ENCODE measurements around the gene GRAMD2B.
"Not testable (repeated sequence)": the region's sequence is repeated elsewhere in the genome, so short reads cannot be mapped to it uniquely, and the experiment has no call there.

GRAMD2B gene

DNA sequence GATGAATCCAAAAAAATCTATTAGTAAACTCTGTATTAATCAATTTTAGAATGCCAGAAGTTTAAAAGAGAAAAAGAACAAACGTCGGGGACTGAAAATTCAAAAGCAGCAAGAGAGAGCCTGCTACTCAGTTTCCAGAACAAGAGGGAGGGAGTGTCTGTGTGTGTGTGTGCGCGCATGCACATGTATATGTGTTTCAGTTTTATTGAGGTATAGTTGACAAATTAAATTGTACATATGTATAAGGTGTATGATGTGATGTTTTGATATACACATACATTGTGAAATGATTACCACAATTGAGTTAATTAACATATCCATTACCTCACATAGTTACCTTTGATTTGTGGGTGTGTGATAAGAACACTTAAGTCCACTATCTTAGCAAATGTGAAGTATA is 27.6 kb upstream of the GRAMD2B start:
- DNase-seq (no peak), ATAC-seq (replicated peaks) (no peak)
- Mint-ChIP-seq H3K36me3 (no peaks in the 10 kb centered on the region), H3K27ac (no peak overlapping the region), H3K9me3 (peaks cover 11 to 12% of the 10 kb centered on the region in 2 donors), H3K4me1 (no peaks in the 10 kb centered on the region), H3K27me3 (peaks cover 15 to 32% of the 10 kb centered on the region in 2 donors), H3K4me3 (no peak overlapping the region)

DNA sequence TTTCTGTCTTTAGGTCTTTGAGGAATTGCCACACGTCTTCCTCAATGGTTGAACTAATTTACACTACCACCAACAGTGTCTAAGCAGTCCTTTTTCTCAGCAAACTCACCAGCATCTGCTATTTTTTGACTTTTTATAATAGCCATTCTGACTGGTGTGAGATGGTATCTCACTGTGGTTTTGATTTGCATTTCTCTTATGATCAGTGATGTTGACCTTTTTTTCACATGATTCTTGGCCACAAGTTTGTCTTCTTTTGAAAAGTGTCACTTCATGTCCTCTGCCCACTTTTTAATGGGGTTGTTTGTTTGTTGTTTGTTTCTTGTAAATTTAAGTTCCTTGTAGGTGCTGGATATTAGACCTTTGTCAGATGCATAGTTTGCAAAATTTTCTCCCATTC is 26.5 kb upstream of the GRAMD2B start:
- ATAC-seq (replicated peaks); H3K36me3 Mint-ChIP-seq; H3K4me1 Mint-ChIP-seq; H3K27ac Mint-ChIP-seq; H3K4me3 Mint-ChIP-seq; DNase-seq: not testable (repeated sequence)
- peaks cover 15 to 32% of the 10 kb centered on the region in 2 donors for H3K27me3 Mint-ChIP-seq
- peaks cover 17 to 20% of the 10 kb centered on the region in 2 donors for H3K9me3 Mint-ChIP-seq

DNA sequence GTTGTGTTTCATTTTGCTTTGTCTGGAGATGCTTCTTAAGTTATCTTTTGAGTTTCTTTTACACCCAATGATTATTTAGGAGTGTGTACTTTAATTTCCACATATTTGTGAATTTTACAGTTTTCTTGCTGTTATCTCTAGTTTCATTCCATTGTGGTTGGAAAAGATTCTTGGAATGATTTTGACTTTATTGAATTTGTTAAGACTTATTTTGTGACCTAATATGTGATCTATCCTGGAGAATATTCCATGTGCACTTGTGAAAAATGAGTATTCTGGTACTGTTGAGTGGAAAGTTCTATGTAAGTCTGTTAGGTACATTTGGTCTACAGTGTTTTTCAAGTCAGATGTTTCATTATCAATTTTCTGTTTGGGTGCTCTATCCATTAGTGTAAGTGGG is 24.4 kb upstream of the GRAMD2B start:
- no peak overlapping the region for H3K4me3 Mint-ChIP-seq

DNA sequence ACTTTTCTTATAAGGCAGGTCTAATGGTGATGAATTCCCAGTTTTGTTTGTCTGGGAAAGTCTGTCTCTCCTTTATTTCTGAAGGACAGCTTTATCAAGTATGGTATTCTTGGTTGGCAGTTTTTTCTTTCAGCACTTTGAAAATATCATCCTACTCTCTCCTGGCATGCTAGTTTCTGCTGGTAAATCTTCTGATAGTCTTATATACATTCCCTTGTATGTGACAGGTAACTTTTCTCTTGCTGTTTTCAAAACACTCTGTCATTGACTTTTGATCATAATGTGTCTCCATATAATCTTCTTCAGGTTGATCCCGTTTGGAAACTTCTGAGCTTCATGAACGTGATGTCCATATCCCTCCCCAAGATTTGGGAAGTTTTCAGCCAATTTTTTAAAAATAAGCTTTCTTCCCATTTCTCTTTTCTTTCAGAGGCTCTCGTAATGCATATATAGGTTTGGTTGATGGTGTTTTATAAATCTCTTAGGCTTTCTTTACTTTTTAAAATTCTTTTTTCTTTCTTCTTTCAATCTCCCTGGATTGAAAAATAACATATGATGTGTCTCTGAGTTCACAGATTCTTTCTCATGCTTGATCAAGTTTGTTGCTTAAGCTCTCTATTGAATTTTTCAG is 22.5 kb upstream of the GRAMD2B start:
- ATAC-seq (replicated peaks), result no peak
- no peaks in the 10 kb centered on the region for H3K4me1 Mint-ChIP-seq
- DNase-seq, result no peak
- H3K27ac Mint-ChIP-seq, result no peak overlapping the region
- peaks cover 23 to 40% of the 10 kb centered on the region in 2 donors for H3K27me3 Mint-ChIP-seq
- no peak overlapping the region for H3K4me3 Mint-ChIP-seq
- H3K36me3 Mint-ChIP-seq, result no peaks in the 10 kb centered on the region
- peaks cover 19 to 20% of the 10 kb centered on the region in 2 donors for H3K9me3 Mint-ChIP-seq

More for the DNA sequence above, 24.4 kb upstream of the GRAMD2B start:
- ATAC-seq (replicated peaks) (no peak), DNase-seq (no peak)
- Mint-ChIP-seq H3K36me3 (no peaks in the 10 kb centered on the region), H3K9me3 (peaks cover 19 to 20% of the 10 kb centered on the region in 2 donors), H3K27ac (no peak overlapping the region), H3K27me3 (peaks cover 15 to 23% of the 10 kb centered on the region in 2 donors), H3K4me1 (no peaks in the 10 kb centered on the region)

DNA sequence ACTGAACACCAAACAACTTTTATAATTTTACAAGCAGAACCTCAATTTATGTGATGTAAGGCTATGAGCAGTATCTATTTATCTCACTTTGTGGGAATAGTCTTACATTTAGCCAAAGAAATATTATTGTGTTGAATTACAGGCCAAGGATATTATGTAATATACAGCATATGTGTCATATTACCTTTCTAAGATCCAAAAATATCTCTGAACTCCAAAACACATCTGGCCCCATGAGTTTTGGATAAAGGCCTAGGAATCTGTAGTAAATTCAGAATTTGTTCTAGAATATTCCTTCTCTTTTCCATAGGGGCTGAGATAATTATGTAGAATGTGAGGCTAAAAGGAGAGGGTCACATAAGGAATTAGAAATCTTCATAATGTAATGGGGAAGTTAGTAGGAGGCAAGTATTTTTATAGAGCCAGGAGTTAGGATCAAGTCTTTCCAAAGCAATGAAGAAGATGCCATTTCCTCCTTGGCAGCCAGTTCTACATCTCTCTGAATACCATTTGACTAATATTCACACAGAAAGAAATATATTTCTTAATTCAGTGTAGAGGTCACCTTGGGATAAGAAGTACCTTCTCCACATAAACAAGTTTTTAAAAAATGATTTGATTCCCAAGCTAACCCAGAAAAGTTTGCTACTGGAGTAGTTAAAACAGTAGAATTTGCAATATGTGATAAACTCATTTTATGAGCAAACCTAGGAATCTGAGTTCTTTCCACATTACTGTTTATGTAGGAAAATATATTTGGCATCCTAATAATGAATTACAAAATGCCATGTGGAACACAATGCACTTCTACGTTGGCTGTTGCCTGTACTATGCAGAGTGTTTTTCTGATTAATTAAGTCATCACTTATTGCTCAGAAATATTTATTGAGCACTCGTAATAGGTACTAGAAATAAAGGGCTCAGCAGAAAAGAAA is 20.3 kb upstream of the GRAMD2B start:
- H3K4me3 Mint-ChIP-seq, result no peak overlapping the region
- H3K27ac Mint-ChIP-seq, result no peak overlapping the region
- ATAC-seq (replicated peaks), result no peak
- peaks cover 23 to 41% of the 10 kb centered on the region in 2 donors for H3K27me3 Mint-ChIP-seq
- no peak for DNase-seq
- H3K9me3 Mint-ChIP-seq, result peaks cover 19 to 20% of the 10 kb centered on the region in 2 donors
- H3K4me1 Mint-ChIP-seq, result no peaks in the 10 kb centered on the region
- no peaks in the 10 kb centered on the region for H3K36me3 Mint-ChIP-seq

DNA sequence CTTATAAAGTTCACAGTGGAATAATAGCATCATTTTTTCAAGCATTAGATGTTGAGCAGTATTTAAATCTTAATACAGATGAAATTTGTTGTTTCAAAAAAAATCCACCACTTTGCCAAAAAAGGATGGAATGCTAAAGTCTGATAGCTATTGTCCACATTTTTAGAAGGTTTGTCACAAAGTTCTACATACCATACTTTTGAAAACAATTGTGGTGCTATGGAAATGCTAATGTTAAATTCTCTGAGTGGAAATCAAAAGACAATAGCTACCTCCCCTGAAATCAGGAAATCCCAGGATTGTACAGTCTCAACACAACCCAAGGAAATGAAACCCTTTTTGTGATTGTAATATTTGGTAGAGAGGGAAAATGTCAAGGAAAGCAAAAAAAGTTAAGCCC is 19.3 kb upstream of the GRAMD2B start:
- Mint-ChIP-seq H3K36me3 (no peaks in the 10 kb centered on the region), H3K27ac (no peak overlapping the region), H3K27me3 (peaks cover 13 to 37% of the 10 kb centered on the region in 2 donors), H3K4me3 (no peak overlapping the region), H3K4me1 (no peaks in the 10 kb centered on the region), H3K9me3 (peaks cover 17 to 20% of the 10 kb centered on the region in 2 donors)
- no peak for ATAC-seq (replicated peaks)
- no peak for DNase-seq

DNA sequence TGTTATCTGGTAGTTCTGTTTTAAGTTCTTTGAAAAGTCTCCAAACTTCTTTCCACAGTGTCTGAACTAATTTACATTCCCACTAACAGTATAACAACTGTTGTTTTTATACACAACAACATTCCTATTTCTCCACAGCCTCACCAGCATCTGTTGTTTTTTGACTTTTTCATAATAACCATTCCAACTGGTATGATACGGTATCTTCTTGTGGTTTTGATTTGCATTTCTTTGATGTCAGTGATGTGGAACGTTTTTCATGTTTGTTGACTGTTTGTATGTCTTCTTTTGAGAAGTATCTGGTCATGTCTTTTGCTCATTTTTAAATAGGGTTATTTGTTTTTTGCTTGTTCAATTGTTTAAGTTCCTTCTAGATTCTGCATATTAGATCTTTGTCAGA is 12.6 kb upstream of the GRAMD2B start:
- DNase-seq, result no peak
- Mint-ChIP-seq H3K4me1 (peaks cover 0 to 3% of the 10 kb centered on the region in 2 donors), H3K27ac (no peak overlapping the region), H3K4me3 (no peak overlapping the region), H3K27me3 (peaks cover 32 to 54% of the 10 kb centered on the region in 2 donors), H3K36me3 (no peaks in the 10 kb centered on the region), H3K9me3 (peaks cover 11 to 12% of the 10 kb centered on the region in 2 donors)
- ATAC-seq (replicated peaks), result no peak

DNA sequence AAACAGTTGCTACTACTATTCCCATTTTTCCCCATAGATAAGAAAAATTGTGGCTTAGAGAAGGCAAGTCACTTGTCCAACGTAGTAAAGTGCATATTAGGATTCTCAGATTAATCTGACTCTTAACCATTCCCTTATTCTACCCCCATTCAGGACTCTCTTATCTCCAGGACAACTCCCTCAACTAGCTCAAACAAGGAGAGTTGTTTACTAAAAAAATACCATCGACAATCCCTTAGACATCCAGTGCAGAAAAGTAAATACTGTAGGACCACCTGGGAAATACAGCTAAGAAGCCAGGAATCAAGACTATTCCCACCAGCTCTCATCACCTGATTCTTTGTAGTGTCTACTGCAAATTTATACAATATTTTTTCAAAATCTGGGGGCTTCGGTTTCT is 9.4 kb upstream of the GRAMD2B start:
- Mint-ChIP-seq H3K9me3 (peaks cover 11 to 12% of the 10 kb centered on the region in 2 donors), H3K27me3 (peaks cover 36 to 47% of the 10 kb centered on the region in 2 donors), H3K4me1 (peaks cover under 1 to 3% of the 10 kb centered on the region in 2 donors), H3K36me3 (no peaks in the 10 kb centered on the region), H3K4me3 (no peak overlapping the region), H3K27ac (no peak overlapping the region)
- ATAC-seq (replicated peaks) (no peak), DNase-seq (no peak)

DNA sequence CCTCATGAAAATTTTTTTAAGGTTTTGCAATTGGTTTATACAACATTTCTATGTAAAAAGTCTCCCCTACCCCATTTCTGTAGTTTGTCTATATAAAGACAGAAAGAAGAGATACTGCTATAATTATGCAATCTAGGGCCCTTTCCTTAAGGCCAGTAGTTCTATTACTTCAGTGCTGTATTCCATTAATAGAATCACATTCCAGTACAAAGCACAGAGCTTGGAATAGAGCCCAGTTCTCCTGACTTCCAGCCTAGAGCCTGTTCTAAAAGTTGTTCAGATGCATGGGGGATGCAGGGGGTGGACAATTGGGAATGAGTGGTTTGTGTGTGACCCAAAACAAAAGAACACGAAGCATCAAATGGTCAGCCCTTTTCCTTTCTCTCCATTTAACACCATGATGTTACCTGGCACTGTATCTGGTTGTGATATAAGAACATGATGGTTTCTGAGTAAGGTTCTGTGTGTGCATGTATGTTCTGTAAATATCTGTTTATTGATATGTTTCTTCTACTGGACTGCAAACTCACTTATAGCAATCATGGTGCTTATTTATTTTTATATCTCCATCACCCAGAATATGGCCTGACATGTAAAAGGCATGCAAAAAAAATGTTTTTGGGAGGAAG is 8.2 kb upstream of the GRAMD2B start:
- Mint-ChIP-seq H3K36me3 (peaks cover 0 to 2% of the 10 kb centered on the region in 2 donors), H3K27ac (no peak overlapping the region), H3K9me3 (peaks cover 12 to 16% of the 10 kb centered on the region in 2 donors), H3K27me3 (peaks cover 36 to 47% of the 10 kb centered on the region in 2 donors), H3K4me1 (peaks cover 3 to 7% of the 10 kb centered on the region in 2 donors), H3K4me3 (no peak overlapping the region)
- no peak for DNase-seq
- ATAC-seq (replicated peaks), result no peak

DNA sequence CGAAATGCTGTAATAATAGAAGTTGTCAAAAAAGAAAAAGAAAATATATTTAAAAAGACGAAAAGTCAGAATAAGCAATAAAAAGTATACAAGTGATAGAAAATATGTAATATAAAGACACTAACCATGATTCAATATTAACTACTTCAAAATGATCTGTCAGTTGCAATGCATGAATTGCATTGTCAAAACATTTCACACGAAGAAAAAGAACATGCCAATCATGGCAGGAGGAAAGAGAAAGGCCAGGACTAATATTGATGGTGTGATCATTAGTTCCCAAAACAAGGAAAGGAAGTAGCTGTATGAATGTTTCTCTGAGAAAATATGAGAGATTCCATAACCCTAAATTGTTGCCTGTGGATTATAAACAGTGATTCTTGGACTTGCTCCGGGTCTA is 7.4 kb upstream of the GRAMD2B start:
- Mint-ChIP-seq H3K4me1 (peaks cover 2 to 7% of the 10 kb centered on the region in 2 donors), H3K9me3 (peaks cover 11 to 14% of the 10 kb centered on the region in 2 donors), H3K36me3 (peaks cover 0 to 2% of the 10 kb centered on the region in 2 donors), H3K4me3 (no peak overlapping the region), H3K27ac (no peak overlapping the region), H3K27me3 (peaks cover 34 to 47% of the 10 kb centered on the region in 2 donors)
- no peak for DNase-seq
- ATAC-seq (replicated peaks), result no peak

DNA sequence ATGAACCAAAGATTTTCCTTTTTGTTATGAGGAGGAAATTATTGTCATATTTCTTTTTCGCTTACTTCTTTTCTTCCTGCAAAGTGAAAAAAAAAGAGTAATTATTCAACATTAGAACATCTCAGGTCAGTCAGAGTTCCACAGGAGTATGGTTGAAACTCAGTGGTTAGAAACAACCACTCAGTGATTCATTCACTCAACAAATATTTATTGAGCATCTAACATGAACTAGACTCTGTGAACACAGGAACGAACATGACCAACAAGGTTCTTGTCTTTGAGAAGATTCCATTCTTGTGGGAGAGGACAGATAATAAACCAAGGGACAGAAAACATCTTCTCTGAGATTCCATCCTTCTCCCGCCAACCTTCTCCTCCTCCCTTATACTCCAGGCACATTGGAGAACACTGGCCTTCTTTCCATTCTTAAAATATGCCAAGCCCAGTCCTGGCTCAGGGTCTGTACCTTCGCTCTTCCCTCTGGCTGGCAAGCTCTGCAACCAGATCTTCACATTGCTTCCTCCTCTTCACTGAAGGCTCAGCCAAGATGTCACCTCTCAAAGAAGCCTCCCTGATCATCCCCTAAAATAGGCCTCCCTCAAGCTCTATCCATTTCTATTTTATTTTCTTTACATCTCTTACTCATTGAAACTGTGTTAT is 6.8 kb upstream of the GRAMD2B start:
- H3K4me3 Mint-ChIP-seq, result no peak overlapping the region
- no peak for ATAC-seq (replicated peaks)
- H3K27me3 Mint-ChIP-seq, result peaks cover 27 to 41% of the 10 kb centered on the region in 2 donors
- DNase-seq, result no peak
- no peak overlapping the region for H3K27ac Mint-ChIP-seq
- peaks cover 0 to 2% of the 10 kb centered on the region in 2 donors for H3K36me3 Mint-ChIP-seq
- peaks cover 5 to 8% of the 10 kb centered on the region in 2 donors for H3K9me3 Mint-ChIP-seq
- peaks cover 0 to 7% of the 10 kb centered on the region in 2 donors for H3K4me1 Mint-ChIP-seq

DNA sequence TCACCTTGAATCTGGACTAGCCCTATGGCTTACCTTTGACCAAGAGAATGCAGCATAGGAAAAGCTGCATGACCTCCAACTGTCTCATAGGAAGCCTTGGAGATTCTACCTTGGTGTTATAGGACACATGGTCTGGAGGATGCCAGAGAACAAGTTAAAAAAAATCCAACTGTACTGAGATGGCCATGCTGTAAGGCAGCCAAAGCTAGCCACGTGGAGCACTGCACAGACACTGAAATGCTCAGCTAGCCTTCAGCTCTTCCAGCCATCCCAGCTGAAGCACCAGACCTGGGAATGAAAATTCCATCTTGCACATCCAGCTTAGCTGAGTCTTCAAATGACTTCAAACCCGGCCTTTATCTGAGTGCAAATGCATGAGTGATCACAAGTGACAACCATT is 6.0 kb upstream of the GRAMD2B start:
- Mint-ChIP-seq H3K4me3 (no peak overlapping the region), H3K9me3 (peaks cover 0 to 5% of the 10 kb centered on the region in 2 donors), H3K27me3 (peaks cover 22 to 33% of the 10 kb centered on the region in 2 donors), H3K4me1 (peaks cover 0 to 7% of the 10 kb centered on the region in 2 donors), H3K36me3 (peaks cover 0 to 2% of the 10 kb centered on the region in 2 donors), H3K27ac (no peak overlapping the region)
- no peak for ATAC-seq (replicated peaks)
- DNase-seq, result no peak

DNA sequence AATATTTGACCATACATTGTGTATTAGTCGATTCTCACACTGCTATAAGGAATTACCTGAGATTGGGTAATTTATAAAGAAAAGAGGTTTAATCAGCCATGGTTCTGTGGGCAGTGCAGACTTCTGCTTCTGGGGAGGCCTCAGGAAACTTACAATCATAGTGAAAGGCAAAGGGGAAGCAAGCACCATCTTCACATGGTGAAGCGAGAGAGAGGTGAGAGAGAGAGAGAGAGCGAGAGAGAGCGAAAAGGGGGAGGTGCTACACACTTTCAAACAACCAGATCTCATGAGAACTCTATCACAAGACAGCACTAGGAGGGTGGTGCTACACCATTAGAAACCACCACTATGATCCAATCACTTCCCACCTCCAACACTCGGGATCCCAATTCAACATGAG is 4.1 kb upstream of the GRAMD2B start:
- no peak overlapping the region for H3K4me3 Mint-ChIP-seq
- no peak overlapping the region for H3K27ac Mint-ChIP-seq
- peaks cover 0 to 6% of the 10 kb centered on the region in 2 donors for H3K9me3 Mint-ChIP-seq
- peak; percentile 23 for DNase-seq
- H3K36me3 Mint-ChIP-seq, result peaks cover 0 to 2% of the 10 kb centered on the region in 2 donors
- peaks cover 6 to 15% of the 10 kb centered on the region in 2 donors for H3K4me1 Mint-ChIP-seq
- ATAC-seq (replicated peaks), result peak; percentile 53 to 57
- H3K27me3 Mint-ChIP-seq, result peaks cover 11 to 15% of the 10 kb centered on the region in 2 donors

DNA sequence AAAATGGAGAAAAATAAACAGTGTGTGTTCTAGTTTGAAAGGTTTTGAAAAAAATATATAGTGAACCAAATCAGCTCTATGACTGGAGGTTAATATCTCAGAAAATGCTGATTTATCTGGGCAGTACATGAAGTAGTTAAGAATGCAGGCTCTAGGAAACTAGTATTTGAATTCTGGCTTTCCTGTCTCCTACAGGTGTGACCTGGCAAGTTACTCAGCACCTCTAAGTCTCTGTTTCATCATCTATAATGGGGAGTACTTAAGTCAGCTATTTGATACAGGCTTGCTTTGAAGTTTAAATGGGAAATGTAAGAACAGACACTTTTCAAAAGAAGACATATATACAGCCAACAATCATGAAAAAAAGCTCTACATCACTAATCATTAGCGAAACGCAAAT is 5.2 kb downstream of the GRAMD2B start:
- H3K27ac Mint-ChIP-seq, result no peak overlapping the region
- peaks cover 5 to 12% of the 10 kb centered on the region in 2 donors for H3K4me1 Mint-ChIP-seq
- DNase-seq, result no peak
- peaks cover 0 to 3% of the 10 kb centered on the region in 2 donors for H3K27me3 Mint-ChIP-seq
- H3K4me3 Mint-ChIP-seq, result no peak overlapping the region
- no peaks in the 10 kb centered on the region for H3K36me3 Mint-ChIP-seq
- no peak for ATAC-seq (replicated peaks)
- no peaks in the 10 kb centered on the region for H3K9me3 Mint-ChIP-seq
